ENCODE measurements around the gene PSMB9. TPM values are rescaled to one million over a fixed set of nuclear protein-coding genes. Genes with fewer than 3 reads are reported as not detected.

The PSMB9 gene
- polyA plus RNA-seq, 1 experiment, result 34.8 TPM

- Histone ChIP-seq H3K27ac (ENCODE audit: low read depth, low read length) (no peak overlapping the region), H3K9me3 (ENCODE audit: control insufficient read depth, insufficient read depth, low read length) (no peaks in the 10 kb centered on the region), H3K4me3 (ENCODE audit: low read depth, low read length) (no peak overlapping the region), H3K27me3 (ENCODE audit: control insufficient read depth, insufficient read depth, low read length) (no peaks in the 10 kb centered on the region)
- ChIA-PET POLR2A (no interaction called here), CTCF (interaction anchor here (1.4 to 1.5 kb wide), 2 partner anchors 31 to 37 kb away, joined by 7 to 9 read pairs; no protein-coding TSS in a partner anchor)
- no peak for TF ChIP-seq CTCF (IDR thresholded peaks at IDR 0.05; ENCODE audit: low read depth, low read length)
- DNase-seq (ENCODE audit: low read depth, low spot score), result no peak
Observed at GRCh38 chr6:32830936-32831335, 23.1 kb upstream of the PSMB9 start.

GRCh38 chr6:32832535-32832934, 21.5 kb upstream of the PSMB9 start:
- Histone ChIP-seq H3K9me3 (ENCODE audit: control insufficient read depth, insufficient read depth, low read length) (no peaks in the 10 kb centered on the region), H3K27ac (ENCODE audit: low read depth, low read length) (no peak overlapping the region), H3K27me3 (ENCODE audit: control insufficient read depth, insufficient read depth, low read length) (no peaks in the 10 kb centered on the region), H3K4me3 (ENCODE audit: low read depth, low read length) (no peak overlapping the region)
- TF ChIP-seq CTCF (IDR thresholded peaks at IDR 0.05; ENCODE audit: low read depth, low read length), result no peak
- ChIA-PET POLR2A (no interaction called here), CTCF (interaction anchor here (0.7 to 1.9 kb wide), 2 partner anchors 21 to 35 kb away, joined by 3 to 8 read pairs; partner anchors contain the start of gene TAP1)
- DNase-seq (ENCODE audit: low read depth, low spot score), result no peak

GRCh38 chr6:32833664-32834063, 20.3 kb upstream of the PSMB9 start:
- Histone ChIP-seq H3K27me3 (ENCODE audit: control insufficient read depth, insufficient read depth, low read length) (no peaks in the 10 kb centered on the region), H3K9me3 (ENCODE audit: control insufficient read depth, insufficient read depth, low read length) (no peaks in the 10 kb centered on the region; the same call in 1 of the 2 replicates), H3K27ac (ENCODE audit: low read depth, low read length) (no peak overlapping the region), H3K4me3 (ENCODE audit: low read depth, low read length) (no peak overlapping the region)
- TF ChIP-seq CTCF (IDR thresholded peaks at IDR 0.05; ENCODE audit: low read depth, low read length), result no peak
- ChIA-PET POLR2A (no interaction called here), CTCF (interaction anchor here (1.9 kb wide), 1 partner anchor 34 kb away, joined by 8 read pairs; no protein-coding TSS in a partner anchor)
- no peak for DNase-seq (ENCODE audit: low read depth, low spot score)

GRCh38 chr6:32835167-32835893, 18.7 kb upstream of the PSMB9 start:
- Histone ChIP-seq H3K9me3 (ENCODE audit: control insufficient read depth, insufficient read depth, low read length) (no peaks in the 10 kb centered on the region; the same call in 1 of the 2 replicates), H3K4me3 (ENCODE audit: low read depth, low read length) (no peak overlapping the region), H3K27ac (ENCODE audit: low read depth, low read length) (no peak overlapping the region), H3K27me3 (ENCODE audit: control insufficient read depth, insufficient read depth, low read length) (no peaks in the 10 kb centered on the region)
- POLR2A ChIA-PET, result no interaction called here
- TF ChIP-seq CTCF (IDR thresholded peaks at IDR 0.05; ENCODE audit: low read depth, low read length), result no peak
- no peak for DNase-seq (ENCODE audit: low read depth, low spot score)
- CTCF ChIA-PET, result interaction anchor here (0.6 kb wide), 1 partner anchor 24 kb away, joined by 3 read pairs; no protein-coding TSS in a partner anchor

GRCh38 chr6:32836873-32837272, 17.1 kb upstream of the PSMB9 start:
- Histone ChIP-seq H3K9me3 (ENCODE audit: control insufficient read depth, insufficient read depth, low read length) (no peaks in the 10 kb centered on the region; the same call in 1 of the 2 replicates), H3K27me3 (ENCODE audit: control insufficient read depth, insufficient read depth, low read length) (no peaks in the 10 kb centered on the region), H3K4me3 (ENCODE audit: low read depth, low read length) (no peak overlapping the region), H3K27ac (ENCODE audit: low read depth, low read length) (no peak overlapping the region)
- no peak for TF ChIP-seq CTCF (IDR thresholded peaks at IDR 0.05; ENCODE audit: low read depth, low read length)
- ChIA-PET POLR2A (no interaction called here), CTCF (interaction anchor here (3.8 to 6.8 kb wide), 2 partner anchors 18 to 33 kb away, joined by 99 to 271 read pairs; partner anchors contain the start of genes PSMB9 and TAP1)
- DNase-seq (ENCODE audit: low read depth, low spot score), result no peak
